HepG2 (cell line): ENCODE measurements around the gene RPL26. TPM values are rescaled to one million over a fixed set of nuclear protein-coding genes. Genes with fewer than 3 reads are reported as not detected.

Experiments
- BCL6 ChIP-seq: IDR thresholded peaks from 2 replicates; pipeline ENCODE4 v1.6.1; 2016; ENCODE audit warnings: missing genetic modification reagents, missing compliant biosample characterization
- HNRNPK ChIP-seq: fragments of 200-400 bp; formaldehyde crosslinking; IDR thresholded peaks from 2 replicates; pipeline ENCODE4 v1.6.1; 2018; ENCODE audit warnings: low read length, low read depth, moderate library complexity, mild to moderate bottlenecking; ENCODE audit not compliant: poor library complexity, severe bottlenecking
- HOXA3 ChIP-seq: sonication (generic); formaldehyde crosslinking; IDR thresholded peaks from 2 replicates; pipeline ENCODE4 v1.5.0; 2020; ENCODE audit warnings: missing genetic modification reagents
- MAZ ChIP-seq, 2 experiments: sonication (generic) in 1 of 2; formaldehyde crosslinking in 1 of 2; IDR thresholded peaks; 2 replicates each; pipeline versions ENCODE4 v1.5.0 to v1.6.1; 2012 to 2020; ENCODE audit warnings: low read depth in 2 of 2, mild to moderate bottlenecking in 2 of 2, borderline replicate concordance in 1 of 2, improper control_type of control experiment in 1 of 2, low read length in 1 of 2, missing genetic modification reagents in 1 of 2, moderate library complexity in 1 of 2
- MBNL3 ChIP-seq: fragments of 250-450 bp; sonication (Bioruptor Pico); conservative IDR thresholded peaks from 2 replicates; pipeline ENCODE4 v1.8.0; 2022; ENCODE audit warnings: mild to moderate bottlenecking, inconsistent platforms
- MXD4 ChIP-seq: IDR thresholded peaks from 2 replicates; pipeline ENCODE4 v1.6.1; 2016; ENCODE audit warnings: mild to moderate bottlenecking, missing biosample characterization, missing genetic modification reagents
- NFYB ChIP-seq: sonication (generic); formaldehyde crosslinking; IDR thresholded peaks from 2 replicates; pipeline ENCODE4 v1.4.0; 2020; ENCODE audit warnings: missing genetic modification reagents
- SAFB2 ChIP-seq: sonication (generic); formaldehyde crosslinking; IDR thresholded peaks from 2 replicates; pipeline ENCODE4 v1.5.1; 2020; ENCODE audit warnings: missing genetic modification reagents, low read depth, mild to moderate bottlenecking, borderline replicate concordance
- THYN1 ChIP-seq: sonication (generic); formaldehyde crosslinking; IDR thresholded peaks from 2 replicates; pipeline ENCODE4 v1.8.1; 2023; ENCODE audit warnings: low read depth, mild to moderate bottlenecking, moderate library complexity, missing genetic modification reagents, borderline replicate concordance
- ZFP36L2 ChIP-seq: sonication (generic); formaldehyde crosslinking; IDR thresholded peaks from 2 replicates; pipeline ENCODE4 v1.4.0; 2020; ENCODE audit warnings: missing genetic modification reagents
- ZNF614 ChIP-seq: IDR thresholded peaks from 2 replicates; pipeline ENCODE4 v1.6.1; 2018; ENCODE audit warnings: missing biosample characterization, missing genetic modification reagents, inconsistent platforms, borderline replicate concordance
- ZNF652 ChIP-seq: IDR thresholded peaks from 2 replicates; pipeline ENCODE4 v1.6.1; 2016; ENCODE audit warnings: low read depth, borderline replicate concordance
- ZNF878 ChIP-seq: sonication (generic); formaldehyde crosslinking; IDR thresholded peaks from 2 replicates; pipeline ENCODE4 v1.8.1; 2023; ENCODE audit warnings: mild to moderate bottlenecking, missing genetic modification reagents, moderate library complexity
- ZSCAN9 ChIP-seq: IDR thresholded peaks from 2 replicates; pipeline ENCODE4 v1.6.1; 2016; ENCODE audit warnings: borderline replicate concordance
- polyA plus RNA-seq, 8 experiments: library from polyadenylated mRNA; depleted of rRNA in 3 of 8; stranded (reverse) in 7 of 8; unstranded in 1 of 8; fragments of >200 nt; fragmentation: Illumina TruSeq in 4 of 8; extraction: Trizol in 4 of 8; gene quantifications; 2 replicates each; pipeline versions ENCODE4 v1.2.1 to v1.2.3, GENCODE V29; 2011 to 2016; ENCODE audit warnings: low read depth in 4 of 8, missing spikeins in 1 of 8, mixed read lengths in 1 of 8; ENCODE audit not compliant: insufficient read depth in 1 of 8
- total RNA-seq, 5 experiments: library from RNA; depleted of rRNA; stranded (reverse); fragments of >200 nt; fragmentation: Illumina TruSeq; extraction: Trizol; gene quantifications; 2 replicates each; pipeline ENCODE4 v1.2.3, GENCODE V29; 2016; ENCODE audit warnings: low read depth in 1 of 5
- TF ChIP-seq, protein P1 (sequence below): sonication (generic); formaldehyde crosslinking; IDR thresholded peaks from 2 replicates; pipeline ENCODE4 v1.8.0; 2022; ENCODE audit warnings: mild to moderate bottlenecking, missing genetic modification reagents
- TF ChIP-seq, protein P2 (sequence below): sonication (generic); formaldehyde crosslinking; IDR thresholded peaks from 2 replicates; pipeline ENCODE4 v1.5.1; 2020; ENCODE audit warnings: missing genetic modification reagents, mild to moderate bottlenecking, borderline replicate concordance
- TF ChIP-seq, protein P3 (sequence below): sonication (generic); formaldehyde crosslinking; IDR thresholded peaks from 2 replicates; pipeline ENCODE4 v1.4.0; 2020; ENCODE audit warnings: missing genetic modification reagents, low read depth, mild to moderate bottlenecking, borderline replicate concordance
- TF ChIP-seq, protein P4 (sequence below): IDR thresholded peaks from 2 replicates; pipeline ENCODE4 v1.6.1; 2016
- TF ChIP-seq, protein P5 (sequence below): sonication (generic); formaldehyde crosslinking; IDR thresholded peaks from 2 replicates; pipeline ENCODE4 v1.5.0; 2020; ENCODE audit warnings: mild to moderate bottlenecking, missing genetic modification reagents, borderline replicate concordance

Gene RPL26
- total and polyA plus RNA-seq, 2 of the 13 experiments (the other 11 are each of a cell fraction or from before 2014, with no cell fraction given): 2,817 to 3,529 TPM

DNA sequence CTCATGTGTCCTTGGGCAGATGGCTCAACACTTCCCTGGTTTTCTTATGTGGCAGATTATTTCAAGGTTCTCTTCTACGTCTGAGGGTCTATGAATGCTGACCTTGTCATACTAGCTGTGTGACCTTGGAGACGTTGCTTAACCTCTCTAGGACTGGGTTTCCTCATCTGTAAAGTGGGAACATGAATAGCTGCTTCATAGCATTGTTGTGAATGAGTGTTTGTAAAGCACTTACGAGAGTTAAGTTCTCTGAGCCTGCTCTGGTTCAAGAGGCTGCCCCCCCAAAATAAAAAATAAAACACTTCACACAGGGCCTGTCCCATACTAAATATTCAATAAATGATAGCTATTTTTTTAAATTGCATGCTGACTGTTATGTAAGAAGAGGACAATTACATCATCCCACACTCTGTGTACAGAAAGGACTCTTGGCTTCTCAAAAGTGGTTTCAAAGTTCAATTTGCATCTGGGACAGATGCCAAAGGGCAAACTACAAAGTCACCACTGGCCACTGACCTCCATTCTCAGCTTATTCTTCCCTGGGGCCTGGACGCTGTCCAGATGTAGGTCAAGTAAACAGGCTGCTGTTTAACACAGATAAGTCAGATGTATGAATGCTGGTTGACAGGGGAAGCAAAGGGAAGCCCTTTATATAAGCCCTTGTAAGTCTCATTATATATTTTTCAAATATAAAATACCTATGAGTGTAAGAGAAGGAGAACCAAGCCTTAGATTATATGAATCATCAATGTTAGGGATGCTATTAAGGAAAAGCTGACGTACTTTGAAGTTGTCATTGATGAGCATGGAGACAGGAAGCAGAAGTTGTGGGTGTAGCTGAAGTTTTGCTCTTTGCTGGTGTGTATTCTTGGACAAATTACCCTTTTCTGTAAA, 37.3 kb upstream of the RPL26 start (continued):
- no peak for TF ChIP-seq THYN1 (CRISPR knock-in tag)
- TF ChIP-seq, protein P1, sequence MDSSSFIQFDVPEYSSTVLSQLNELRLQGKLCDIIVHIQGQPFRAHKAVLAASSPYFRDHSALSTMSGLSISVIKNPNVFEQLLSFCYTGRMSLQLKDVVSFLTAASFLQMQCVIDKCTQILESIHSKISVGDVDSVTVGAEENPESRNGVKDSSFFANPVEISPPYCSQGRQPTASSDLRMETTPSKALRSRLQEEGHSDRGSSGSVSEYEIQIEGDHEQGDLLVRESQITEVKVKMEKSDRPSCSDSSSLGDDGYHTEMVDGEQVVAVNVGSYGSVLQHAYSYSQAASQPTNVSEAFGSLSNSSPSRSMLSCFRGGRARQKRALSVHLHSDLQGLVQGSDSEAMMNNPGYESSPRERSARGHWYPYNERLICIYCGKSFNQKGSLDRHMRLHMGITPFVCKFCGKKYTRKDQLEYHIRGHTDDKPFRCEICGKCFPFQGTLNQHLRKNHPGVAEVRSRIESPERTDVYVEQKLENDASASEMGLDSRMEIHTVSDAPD: no peak
- TF ChIP-seq ZSCAN9 (CRISPR knock-in tag): peak; percentile 90
- TF ChIP-seq, protein P2, sequence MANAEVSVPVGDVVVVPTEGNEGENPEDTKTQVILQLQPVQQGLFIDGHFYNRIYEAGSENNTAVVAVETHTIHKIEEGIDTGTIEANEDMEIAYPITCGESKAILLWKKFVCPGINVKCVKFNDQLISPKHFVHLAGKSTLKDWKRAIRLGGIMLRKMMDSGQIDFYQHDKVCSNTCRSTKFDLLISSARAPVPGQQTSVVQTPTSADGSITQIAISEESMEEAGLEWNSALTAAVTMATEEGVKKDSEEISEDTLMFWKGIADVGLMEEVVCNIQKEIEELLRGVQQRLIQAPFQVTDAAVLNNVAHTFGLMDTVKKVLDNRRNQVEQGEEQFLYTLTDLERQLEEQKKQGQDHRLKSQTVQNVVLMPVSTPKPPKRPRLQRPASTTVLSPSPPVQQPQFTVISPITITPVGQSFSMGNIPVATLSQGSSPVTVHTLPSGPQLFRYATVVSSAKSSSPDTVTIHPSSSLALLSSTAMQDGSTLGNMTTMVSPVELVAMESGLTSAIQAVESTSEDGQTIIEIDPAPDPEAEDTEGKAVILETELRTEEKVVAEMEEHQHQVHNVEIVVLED (CRISPR knock-in tag): peak; percentile 39; the same call in 1 of the 2 replicates
- TF ChIP-seq HOXA3 (CRISPR knock-in tag): peak; percentile 90
- TF ChIP-seq ZFP36L2: peak; percentile 87; the same call in 1 of the 2 replicates
- TF ChIP-seq ZNF652: peak; percentile 17; the same call in 1 of the 2 replicates
- peak; percentile 93 for TF ChIP-seq ZNF878 (CRISPR knock-in tag)
- TF ChIP-seq BCL6 (CRISPR knock-in tag): peak; percentile 95
- TF ChIP-seq ZNF614: peak; percentile 90
- TF ChIP-seq, protein P3, sequence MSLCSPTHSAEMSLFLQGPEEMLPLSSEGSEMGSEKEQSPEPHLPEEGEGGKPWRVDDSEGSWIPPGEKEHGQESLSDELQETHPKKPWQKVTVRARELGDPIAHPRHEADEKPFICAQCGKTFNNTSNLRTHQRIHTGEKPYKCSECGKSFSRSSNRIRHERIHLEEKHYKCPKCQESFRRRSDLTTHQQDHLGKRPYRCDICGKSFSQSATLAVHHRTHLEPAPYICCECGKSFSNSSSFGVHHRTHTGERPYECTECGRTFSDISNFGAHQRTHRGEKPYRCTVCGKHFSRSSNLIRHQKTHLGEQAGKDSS: no peak
- TF ChIP-seq NFYB: no peak
- TF ChIP-seq MAZ (IDR thresholded peaks at IDR 0.05; ENCODE audit: borderline replicate concordance, low read depth, low read length): no peak
- TF ChIP-seq MAZ (CRISPR knock-in tag; IDR thresholded peaks at IDR 0.05; ENCODE audit: low read depth): 0 out of 2 replicates have a peak, but pooled peaks have one; percentile 61
- TF ChIP-seq SAFB2 (CRISPR knock-in tag): no peak
- peak; percentile 45; the same call in 1 of the 2 replicates for TF ChIP-seq MXD4
- TF ChIP-seq, protein P4, sequence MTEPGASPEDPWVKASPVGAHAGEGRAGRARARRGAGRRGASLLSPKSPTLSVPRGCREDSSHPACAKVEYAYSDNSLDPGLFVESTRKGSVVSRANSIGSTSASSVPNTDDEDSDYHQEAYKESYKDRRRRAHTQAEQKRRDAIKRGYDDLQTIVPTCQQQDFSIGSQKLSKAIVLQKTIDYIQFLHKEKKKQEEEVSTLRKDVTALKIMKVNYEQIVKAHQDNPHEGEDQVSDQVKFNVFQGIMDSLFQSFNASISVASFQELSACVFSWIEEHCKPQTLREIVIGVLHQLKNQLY (CRISPR knock-in tag): peak; percentile 83
- TF ChIP-seq MBNL3: no peak
- no peak for TF ChIP-seq HNRNPK
- TF ChIP-seq, protein P5, sequence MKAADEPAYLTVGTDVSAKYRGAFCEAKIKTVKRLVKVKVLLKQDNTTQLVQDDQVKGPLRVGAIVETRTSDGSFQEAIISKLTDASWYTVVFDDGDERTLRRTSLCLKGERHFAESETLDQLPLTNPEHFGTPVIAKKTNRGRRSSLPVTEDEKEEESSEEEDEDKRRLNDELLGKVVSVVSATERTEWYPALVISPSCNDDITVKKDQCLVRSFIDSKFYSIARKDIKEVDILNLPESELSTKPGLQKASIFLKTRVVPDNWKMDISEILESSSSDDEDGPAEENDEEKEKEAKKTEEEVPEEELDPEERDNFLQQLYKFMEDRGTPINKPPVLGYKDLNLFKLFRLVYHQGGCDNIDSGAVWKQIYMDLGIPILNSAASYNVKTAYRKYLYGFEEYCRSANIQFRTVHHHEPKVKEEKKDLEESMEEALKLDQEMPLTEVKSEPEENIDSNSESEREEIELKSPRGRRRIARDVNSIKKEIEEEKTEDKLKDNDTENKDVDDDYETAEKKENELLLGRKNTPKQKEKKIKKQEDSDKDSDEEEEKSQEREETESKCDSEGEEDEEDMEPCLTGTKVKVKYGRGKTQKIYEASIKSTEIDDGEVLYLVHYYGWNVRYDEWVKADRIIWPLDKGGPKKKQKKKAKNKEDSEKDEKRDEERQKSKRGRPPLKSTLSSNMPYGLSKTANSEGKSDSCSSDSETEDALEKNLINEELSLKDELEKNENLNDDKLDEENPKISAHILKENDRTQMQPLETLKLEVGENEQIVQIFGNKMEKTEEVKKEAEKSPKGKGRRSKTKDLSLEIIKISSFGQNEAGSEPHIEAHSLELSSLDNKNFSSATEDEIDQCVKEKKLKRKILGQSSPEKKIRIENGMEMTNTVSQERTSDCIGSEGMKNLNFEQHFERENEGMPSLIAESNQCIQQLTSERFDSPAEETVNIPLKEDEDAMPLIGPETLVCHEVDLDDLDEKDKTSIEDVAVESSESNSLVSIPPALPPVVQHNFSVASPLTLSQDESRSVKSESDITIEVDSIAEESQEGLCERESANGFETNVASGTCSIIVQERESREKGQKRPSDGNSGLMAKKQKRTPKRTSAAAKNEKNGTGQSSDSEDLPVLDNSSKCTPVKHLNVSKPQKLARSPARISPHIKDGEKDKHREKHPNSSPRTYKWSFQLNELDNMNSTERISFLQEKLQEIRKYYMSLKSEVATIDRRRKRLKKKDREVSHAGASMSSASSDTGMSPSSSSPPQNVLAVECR (CRISPR knock-in tag): peak; percentile 58; the same call in 1 of the 2 replicates
